Mucosa of rectum (tissue), 2 donors: Measurements from ENCODE around the gene ATRNL1.
"Not testable (repeated sequence)": the region's sequence is repeated elsewhere in the genome, so short reads cannot be mapped to it uniquely, and the experiment has no call there.

Experiments used
- H3K27ac ChIP-seq, 2 donors: one replicate each; pipeline ENCODE4 v1.7.0; 2013; ENCODE audit warnings: inconsistent platforms in 2 of 2, low read depth in 2 of 2, low read length in 2 of 2
- H3K27me3 ChIP-seq, 2 donors: one replicate each; pipeline ENCODE4 v1.7.0; 2013; ENCODE audit warnings: low read length in 2 of 2; ENCODE audit not compliant: control insufficient read depth in 2 of 2, insufficient read depth in 2 of 2
- H3K36me3 ChIP-seq, 2 donors: one replicate each; pipeline ENCODE4 v1.7.0; 2013; ENCODE audit warnings: low read length in 2 of 2; ENCODE audit not compliant: control insufficient read depth in 2 of 2, insufficient read depth in 2 of 2
- H3K4me1 ChIP-seq, 2 donors: one replicate each; pipeline ENCODE4 v1.7.0; 2013; ENCODE audit warnings: low read length in 2 of 2, mild to moderate bottlenecking in 1 of 2; ENCODE audit not compliant: control insufficient read depth in 2 of 2, insufficient read depth in 2 of 2
- H3K4me3 ChIP-seq, 2 donors: one replicate each; pipeline ENCODE4 v1.7.0; 2013; ENCODE audit warnings: low read length in 2 of 2
- H3K9ac ChIP-seq, 2 donors: one replicate each; pipeline ENCODE4 v1.7.0; 2013; ENCODE audit warnings: low read length in 2 of 2, low read depth in 1 of 2, mild to moderate bottlenecking in 1 of 2
- H3K9me3 ChIP-seq, 2 donors: one replicate each; pipeline ENCODE4 v1.7.0; 2013; ENCODE audit warnings: low read length in 2 of 2; ENCODE audit not compliant: control insufficient read depth in 2 of 2
- donor health status: healthy.
- donor health status: Normal muscosa, but diverticular disease.

ATRNL1 gene

GRCh38 chr10:115814542-115814941 lies 721.4 kb downstream of the ATRNL1 start:
- Histone ChIP-seq H3K4me3 (no peak overlapping the region), H3K4me1 (no peaks in the 10 kb centered on the region), H3K9me3 (no peaks in the 10 kb centered on the region), H3K27me3 (no peaks in the 10 kb centered on the region), H3K9ac (no peak overlapping the region), H3K27ac (no peak overlapping the region), H3K36me3 (no peaks in the 10 kb centered on the region)

DNA sequence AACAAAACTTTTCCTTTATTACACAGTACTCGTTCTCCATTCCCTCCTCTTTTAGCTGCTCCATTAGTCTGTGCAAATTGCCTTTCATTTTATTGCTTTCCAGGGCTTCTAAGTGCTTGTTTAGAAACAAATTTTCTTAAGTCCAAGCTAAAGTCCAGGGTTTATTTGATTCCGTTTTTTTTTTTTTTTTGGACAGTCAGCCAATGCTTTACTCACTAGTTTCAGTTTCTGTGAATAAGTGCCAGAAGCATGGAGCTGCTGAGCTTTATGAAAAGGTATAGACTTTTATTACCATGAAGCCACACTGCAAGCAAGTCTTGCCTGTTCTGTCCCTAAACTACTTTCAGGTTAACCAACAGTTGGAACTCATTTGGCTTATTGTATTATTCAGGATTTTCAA lies 724.8 kb downstream of the ATRNL1 start:
- Histone ChIP-seq H3K4me1 (no peaks in the 10 kb centered on the region), H3K9me3 (peaks cover 0 to 2% of the 10 kb centered on the region in 2 donors), H3K27ac (no peak overlapping the region), H3K4me3 (no peak overlapping the region), H3K27me3 (no peaks in the 10 kb centered on the region), H3K36me3 (no peaks in the 10 kb centered on the region), H3K9ac (no peak overlapping the region)

GRCh38 chr10:115826396-115826795 lies 733.2 kb downstream of the ATRNL1 start:
- H3K9ac ChIP-seq, result no peak overlapping the region
- H3K27ac ChIP-seq, result no peak overlapping the region
- no peak overlapping the region for H3K4me3 ChIP-seq
- H3K36me3 ChIP-seq, result no peaks in the 10 kb centered on the region
- H3K27me3 ChIP-seq, result no peaks in the 10 kb centered on the region
- no peaks in the 10 kb centered on the region for H3K4me1 ChIP-seq
- H3K9me3 ChIP-seq, result no peaks in the 10 kb centered on the region

- Histone ChIP-seq H3K4me3 (no peak overlapping the region), H3K9me3 (no peaks in the 10 kb centered on the region), H3K27ac (no peak overlapping the region), H3K27me3 (no peaks in the 10 kb centered on the region), H3K4me1 (no peaks in the 10 kb centered on the region), H3K36me3 (no peaks in the 10 kb centered on the region), H3K9ac (no peak overlapping the region)
Measured at GRCh38 chr10:115827231-115828009, 734.3 kb downstream of the ATRNL1 start.

GRCh38 chr10:115828182-115828581 lies 735.0 kb downstream of the ATRNL1 start:
- not testable (repeated sequence) for H3K4me3 ChIP-seq, H3K9me3 ChIP-seq, H3K27me3 ChIP-seq, H3K36me3 ChIP-seq, H3K4me1 ChIP-seq, H3K27ac ChIP-seq, H3K9ac ChIP-seq

- Histone ChIP-seq H3K27me3 (no peaks in the 10 kb centered on the region), H3K9me3 (no peaks in the 10 kb centered on the region), H3K4me1 (no peaks in the 10 kb centered on the region), H3K36me3 (no peaks in the 10 kb centered on the region), H3K27ac (no peak overlapping the region), H3K4me3 (no peak overlapping the region), H3K9ac (no peak overlapping the region)
Measured at GRCh38 chr10:115829521-115830205, 736.5 kb downstream of the ATRNL1 start.

GRCh38 chr10:115830265-115830970 lies 737.3 kb downstream of the ATRNL1 start:
- Histone ChIP-seq H3K36me3 (no peaks in the 10 kb centered on the region), H3K4me3 (no peak overlapping the region), H3K4me1 (no peaks in the 10 kb centered on the region), H3K9me3 (no peaks in the 10 kb centered on the region), H3K27me3 (no peaks in the 10 kb centered on the region), H3K27ac (no peak overlapping the region), H3K9ac (no peak overlapping the region)

GRCh38 chr10:115831016-115831415 lies 737.9 kb downstream of the ATRNL1 start:
- no peak overlapping the region for H3K4me3 ChIP-seq

GRCh38 chr10:115833119-115833518 lies 740.0 kb downstream of the ATRNL1 start:
- Histone ChIP-seq H3K27me3 (no peaks in the 10 kb centered on the region), H3K9ac (no peak overlapping the region), H3K36me3 (no peaks in the 10 kb centered on the region), H3K9me3 (no peaks in the 10 kb centered on the region), H3K4me3 (no peak overlapping the region), H3K27ac (no peak overlapping the region), H3K4me1 (no peaks in the 10 kb centered on the region)

More at GRCh38 chr10:115831016-115831415, 737.9 kb downstream of the ATRNL1 start:
- Histone ChIP-seq H3K9ac (no peak overlapping the region), H3K9me3 (no peaks in the 10 kb centered on the region), H3K27ac (no peak overlapping the region), H3K36me3 (no peaks in the 10 kb centered on the region), H3K27me3 (no peaks in the 10 kb centered on the region), H3K4me1 (no peaks in the 10 kb centered on the region)

DNA sequence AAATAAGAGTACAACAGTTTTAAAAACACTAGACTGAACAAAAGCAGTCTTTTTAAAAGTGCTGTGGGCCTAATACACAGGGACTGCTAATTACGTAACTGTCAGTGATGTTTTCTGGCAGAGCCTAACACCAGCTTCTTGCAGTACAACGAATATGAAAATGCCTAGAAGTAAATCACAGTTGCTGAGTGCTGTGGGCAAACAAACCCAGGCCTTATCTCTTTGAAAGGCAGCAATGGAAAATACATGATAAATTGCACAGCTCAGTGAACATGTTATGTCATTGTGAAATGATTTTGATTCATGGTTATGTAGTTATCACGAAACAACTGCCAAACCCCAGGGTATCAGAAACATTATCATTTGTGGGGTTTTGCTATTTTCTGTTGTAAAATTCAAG lies 751.4 kb downstream of the ATRNL1 start:
- H3K27ac ChIP-seq, result no peak overlapping the region
- H3K27me3 ChIP-seq, result no peaks in the 10 kb centered on the region

More for the DNA sequence above, 751.4 kb downstream of the ATRNL1 start:
- Histone ChIP-seq H3K9ac (no peak overlapping the region), H3K9me3 (no peaks in the 10 kb centered on the region), H3K36me3 (no peaks in the 10 kb centered on the region), H3K4me3 (no peak overlapping the region), H3K4me1 (no peaks in the 10 kb centered on the region)
